ENCODE measurements around the gene CLTA. TPM values are rescaled to one million over a fixed set of nuclear protein-coding genes. Genes with fewer than 3 reads are reported as not detected.
"Not testable (repeated sequence)": the region's sequence is repeated elsewhere in the genome, so short reads cannot be mapped to it uniquely, and the experiment has no call there.

CLTA gene
- total RNA-seq, 1 experiment from 2014 or later = 269 TPM

DNA sequence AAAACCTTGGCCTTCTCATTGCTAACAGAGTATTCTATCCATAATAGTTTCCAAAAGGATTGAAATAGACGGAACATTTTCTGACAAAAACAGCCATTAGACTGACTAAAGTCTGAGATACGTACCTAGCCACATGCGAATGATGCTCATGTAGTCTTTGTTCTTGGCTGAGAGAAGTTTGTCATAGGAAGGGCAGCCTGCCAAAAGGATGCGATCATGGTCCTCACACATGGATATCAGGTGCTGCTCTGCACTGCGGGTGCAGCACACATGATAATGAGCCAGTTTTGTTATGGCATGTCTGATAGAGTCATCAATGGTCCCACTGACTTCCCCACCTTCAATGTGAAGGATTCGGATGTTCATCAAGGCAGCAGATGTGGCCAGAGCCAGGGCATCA lies 55.2 kb downstream of the CLTA start:
- Mint-ChIP-seq H3K27me3 (ENCODE audit: insufficient read depth, unreplicated experiment) (no peaks in the 10 kb centered on the region), H3K27ac (ENCODE audit: unreplicated experiment) (no peak overlapping the region), H3K9me3 (ENCODE audit: unreplicated experiment) (no peaks in the 10 kb centered on the region), H3K4me3 (ENCODE audit: unreplicated experiment) (no peak overlapping the region), H3K4me1 (ENCODE audit: low read depth, unreplicated experiment) (peaks cover 9% of the 10 kb centered on the region), H3K36me3 (ENCODE audit: insufficient read depth, unreplicated experiment) (peaks cover 43% of the 10 kb centered on the region)
- H3K36me3 ChIP-seq (ENCODE audit: control insufficient read depth, insufficient read depth, low read length) = no peaks in the 10 kb centered on the region
- H3K27me3 ChIP-seq (replicated peaks; ENCODE audit: control insufficient read depth, insufficient read depth, low read length) = no peaks in the 10 kb centered on the region
- no TSS peak for BruUV-seq (replicated peaks)
- H3K4me3 ChIP-seq (ENCODE audit: low read depth, low read length) = no peak overlapping the region
- intact Hi-C loops (cut with micrococcal nuclease; ENCODE audit: unreplicated experiment) = no loop called here
- H3K4me1 ChIP-seq = no peaks in the 10 kb centered on the region
- ChIA-PET POLR2A (no interaction called here), CTCF (no interaction called here)
- no peak for DNase-seq
- H3K9me3 ChIP-seq = no peaks in the 10 kb centered on the region
- TF ChIP-seq, protein P1, sequence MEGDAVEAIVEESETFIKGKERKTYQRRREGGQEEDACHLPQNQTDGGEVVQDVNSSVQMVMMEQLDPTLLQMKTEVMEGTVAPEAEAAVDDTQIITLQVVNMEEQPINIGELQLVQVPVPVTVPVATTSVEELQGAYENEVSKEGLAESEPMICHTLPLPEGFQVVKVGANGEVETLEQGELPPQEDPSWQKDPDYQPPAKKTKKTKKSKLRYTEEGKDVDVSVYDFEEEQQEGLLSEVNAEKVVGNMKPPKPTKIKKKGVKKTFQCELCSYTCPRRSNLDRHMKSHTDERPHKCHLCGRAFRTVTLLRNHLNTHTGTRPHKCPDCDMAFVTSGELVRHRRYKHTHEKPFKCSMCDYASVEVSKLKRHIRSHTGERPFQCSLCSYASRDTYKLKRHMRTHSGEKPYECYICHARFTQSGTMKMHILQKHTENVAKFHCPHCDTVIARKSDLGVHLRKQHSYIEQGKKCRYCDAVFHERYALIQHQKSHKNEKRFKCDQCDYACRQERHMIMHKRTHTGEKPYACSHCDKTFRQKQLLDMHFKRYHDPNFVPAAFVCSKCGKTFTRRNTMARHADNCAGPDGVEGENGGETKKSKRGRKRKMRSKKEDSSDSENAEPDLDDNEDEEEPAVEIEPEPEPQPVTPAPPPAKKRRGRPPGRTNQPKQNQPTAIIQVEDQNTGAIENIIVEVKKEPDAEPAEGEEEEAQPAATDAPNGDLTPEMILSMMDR (IDR thresholded peaks at IDR 0.05; ENCODE audit: insufficient read depth in 1 of 2, low read depth in 1 of 2, low read length in 1 of 2, severe bottlenecking in 1 of 2, unreplicated experiment in 1 of 2) = no peak

DNA sequence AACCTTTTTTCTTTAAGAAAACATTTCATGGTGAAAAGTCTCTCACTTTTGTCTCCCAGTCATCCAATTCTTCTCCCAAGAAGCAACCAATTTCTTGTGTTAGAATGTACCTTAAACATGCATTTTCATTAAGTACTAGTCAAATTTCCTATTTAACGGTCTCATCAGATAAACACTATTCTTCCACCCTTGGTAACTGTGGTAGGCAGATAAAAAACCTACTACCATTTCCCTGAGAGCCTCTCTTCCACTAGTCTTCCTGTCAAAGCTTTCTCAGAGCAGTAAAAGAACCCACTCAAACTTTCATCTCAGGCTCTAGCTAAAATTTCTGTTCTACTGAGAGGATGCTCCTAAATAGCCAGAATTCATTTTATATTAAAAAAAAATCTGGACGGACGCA lies 56.6 kb downstream of the CLTA start:
- ChIA-PET POLR2A (no interaction called here), CTCF (interaction anchor here (0.6 to 0.7 kb wide), 2 partner anchors 11 to 104 kb away, joined by 4 read pairs; partner anchors contain the start of gene GNE)
- Histone ChIP-seq H3K9me3 (no peaks in the 10 kb centered on the region), H3K36me3 (ENCODE audit: control insufficient read depth, insufficient read depth, low read length) (no peaks in the 10 kb centered on the region), H3K27me3 (replicated peaks; ENCODE audit: control insufficient read depth, insufficient read depth, low read length) (no peaks in the 10 kb centered on the region), H3K4me3 (ENCODE audit: low read depth, low read length) (no peak overlapping the region), H3K4me1 (no peaks in the 10 kb centered on the region)
- no peak overlapping the region for H3K27ac Mint-ChIP-seq (ENCODE audit: unreplicated experiment)
- no TSS peak for BruUV-seq (replicated peaks)
- no peaks in the 10 kb centered on the region for H3K9me3 Mint-ChIP-seq (ENCODE audit: unreplicated experiment)
- H3K27me3 Mint-ChIP-seq (ENCODE audit: insufficient read depth, unreplicated experiment) = no peaks in the 10 kb centered on the region
- peaks cover 15% of the 10 kb centered on the region for H3K4me1 Mint-ChIP-seq (ENCODE audit: low read depth, unreplicated experiment)
- TF ChIP-seq, protein P1 (IDR thresholded peaks at IDR 0.05; ENCODE audit: insufficient read depth in 1 of 2, low read depth in 1 of 2, low read length in 1 of 2, severe bottlenecking in 1 of 2, unreplicated experiment in 1 of 2) = no peak
- DNase-seq = no peak
- intact Hi-C loops (cut with micrococcal nuclease; ENCODE audit: unreplicated experiment) = no loop called here
- H3K36me3 Mint-ChIP-seq (ENCODE audit: insufficient read depth, unreplicated experiment) = peaks cover 48% of the 10 kb centered on the region
- no peak overlapping the region for H3K4me3 Mint-ChIP-seq (ENCODE audit: unreplicated experiment)

DNA sequence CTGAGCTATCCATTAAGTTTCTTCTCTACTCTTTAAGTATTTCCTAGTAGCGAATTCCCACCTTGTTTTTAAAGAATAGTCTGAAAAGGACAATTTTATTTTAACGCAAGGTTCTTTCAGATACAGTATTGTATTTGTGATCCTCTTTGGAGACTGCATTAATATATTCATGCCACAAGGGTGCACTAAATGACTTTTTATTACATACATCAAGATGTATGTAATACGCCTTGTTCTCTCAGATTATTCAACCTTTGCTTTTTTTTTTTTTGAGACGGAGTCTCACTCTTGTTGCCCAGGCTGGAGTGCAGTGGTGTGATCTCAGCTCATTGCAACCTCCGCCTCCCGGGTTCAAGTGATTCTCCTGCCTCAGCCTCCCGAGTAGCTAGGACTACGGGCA lies 57.3 kb downstream of the CLTA start:
- not testable (repeated sequence) for H3K9me3 ChIP-seq; H3K27me3 ChIP-seq (replicated peaks; ENCODE audit: control insufficient read depth, insufficient read depth, low read length); H3K27me3 Mint-ChIP-seq (ENCODE audit: insufficient read depth, unreplicated experiment); H3K4me3 ChIP-seq (ENCODE audit: low read depth, low read length); H3K9me3 Mint-ChIP-seq (ENCODE audit: unreplicated experiment); H3K27ac Mint-ChIP-seq (ENCODE audit: unreplicated experiment); H3K4me3 Mint-ChIP-seq (ENCODE audit: unreplicated experiment); H3K36me3 ChIP-seq (ENCODE audit: control insufficient read depth, insufficient read depth, low read length); BruUV-seq (replicated peaks); H3K4me1 ChIP-seq
- H3K36me3 Mint-ChIP-seq (ENCODE audit: insufficient read depth, unreplicated experiment) = peaks cover 43% of the 10 kb centered on the region
- peak in 1 of 2 experiments; percentile 25 for DNase-seq
- POLR2A ChIA-PET = interaction anchor here (0.7 kb wide), 1 partner anchor 10 kb away, joined by 3 read pairs; the partner anchor contains the start of gene GNE
- intact Hi-C loops (cut with micrococcal nuclease; ENCODE audit: unreplicated experiment) = loop anchor here (1.0 kb wide), 1 partner anchor 80 kb away; no protein-coding TSS in a partner anchor
- peaks cover 15% of the 10 kb centered on the region for H3K4me1 Mint-ChIP-seq (ENCODE audit: low read depth, unreplicated experiment)
- CTCF ChIA-PET = interaction anchor here (0.6 to 1.4 kb wide), 4 partner anchors 77 to 153 kb away, joined by 3 read pairs; no protein-coding TSS in a partner anchor
- TF ChIP-seq, protein P1 (IDR thresholded peaks at IDR 0.05; ENCODE audit: insufficient read depth in 1 of 2, low read depth in 1 of 2, low read length in 1 of 2, severe bottlenecking in 1 of 2, unreplicated experiment in 1 of 2) = peak; percentile 6 to 37

Data from Caco-2 (cell line).